HEK293 (cell line): ENCODE measurements around the gene ZCCHC2.
A peak's percentile ranks its signal among the peaks of the same experiment; 100 is the strongest.

Experiments
- GLIS1 ChIP-seq: fragments of 450-650 bp; formaldehyde crosslinking; IDR thresholded peaks from 2 replicates; pipeline ENCODE4 v1.5.1; 2016; ENCODE audit warnings: missing biosample characterization, missing genetic modification characterization
- MZF1 ChIP-seq: fragments of 450-650 bp; formaldehyde crosslinking; IDR thresholded peaks from 2 replicates; pipeline ENCODE4 v1.5.1; 2017; ENCODE audit warnings: missing biosample characterization, missing genetic modification characterization, borderline replicate concordance
- RBAK ChIP-seq: fragments of 450-650 bp; formaldehyde crosslinking; IDR thresholded peaks from 2 replicates; pipeline ENCODE4 v1.5.1; 2016; ENCODE audit warnings: missing biosample characterization, missing genetic modification characterization
- SP2 ChIP-seq: fragments of 450-650 bp; formaldehyde crosslinking; IDR thresholded peaks from 2 replicates; pipeline ENCODE4 v1.5.1; 2016; ENCODE audit warnings: missing biosample characterization, missing genetic modification characterization
- SP3 ChIP-seq: fragments of 450-650 bp; formaldehyde crosslinking; IDR thresholded peaks from 2 replicates; pipeline ENCODE4 v1.5.1; 2016; ENCODE audit warnings: missing biosample characterization, missing genetic modification characterization
- TRIM28 ChIP-seq: IDR thresholded peaks from 2 replicates; pipeline ENCODE4 v1.6.1; 2011; ENCODE audit warnings: low read length, control low read depth, borderline replicate concordance
- YY1 ChIP-seq: fragments of 450-650 bp; formaldehyde crosslinking; IDR thresholded peaks from 2 replicates; pipeline ENCODE4 v1.5.1; 2018; ENCODE audit warnings: missing biosample characterization, missing genetic modification characterization
- YY2 ChIP-seq: fragments of 450-650 bp; formaldehyde crosslinking; IDR thresholded peaks from 2 replicates; pipeline ENCODE4 v1.5.1; 2016; ENCODE audit warnings: missing biosample characterization, missing genetic modification characterization
- ZFHX2 ChIP-seq: fragments of 450-650 bp; formaldehyde crosslinking; conservative IDR thresholded peaks from 2 replicates; pipeline ENCODE4 v1.5.1; 2016; ENCODE audit warnings: missing biosample characterization, missing genetic modification characterization
- ZFP3 ChIP-seq: fragments of 450-650 bp; formaldehyde crosslinking; IDR thresholded peaks from 2 replicates; pipeline ENCODE4 v1.5.1; 2016; ENCODE audit warnings: low read depth, missing biosample characterization, missing genetic modification characterization
- ZFP69B ChIP-seq: fragments of 450-650 bp; formaldehyde crosslinking; IDR thresholded peaks from 2 replicates; pipeline ENCODE4 v1.5.1; 2016; ENCODE audit warnings: missing biosample characterization, missing genetic modification characterization
- ZIC2 ChIP-seq: fragments of 450-650 bp; formaldehyde crosslinking; IDR thresholded peaks from 2 replicates; pipeline ENCODE4 v1.5.1; 2016; ENCODE audit warnings: missing biosample characterization, missing genetic modification characterization
- ZNF214 ChIP-seq: fragments of 450-650 bp; formaldehyde crosslinking; IDR thresholded peaks from 2 replicates; pipeline ENCODE4 v1.5.1; 2017; ENCODE audit warnings: missing biosample characterization, mild to moderate bottlenecking, missing genetic modification characterization, borderline replicate concordance
- ZNF221 ChIP-seq: fragments of 450-650 bp; formaldehyde crosslinking; IDR thresholded peaks from 2 replicates; pipeline ENCODE4 v1.5.1; 2017; ENCODE audit warnings: missing biosample characterization, missing genetic modification characterization, borderline replicate concordance
- ZNF248 ChIP-seq: fragments of 450-650 bp; formaldehyde crosslinking; IDR thresholded peaks from 2 replicates; pipeline ENCODE4 v1.5.1; 2017; ENCODE audit warnings: missing biosample characterization, missing genetic modification characterization
- ZNF274 ChIP-seq, 2 experiments: fragments of 200-500 bp in 1 of 2; fragments of 450-650 bp in 1 of 2; sonication (Bioruptor generic) in 1 of 2; formaldehyde crosslinking in 1 of 2; IDR thresholded peaks; 2 replicates each; pipeline versions ENCODE4 v1.5.1 to v1.6.1; 2014 to 2016; ENCODE audit warnings: borderline replicate concordance in 1 of 2, inconsistent platforms in 1 of 2, low read length in 1 of 2, missing biosample characterization in 1 of 2, missing genetic modification characterization in 1 of 2
- ZNF341 ChIP-seq: fragments of 450-650 bp; formaldehyde crosslinking; IDR thresholded peaks from 2 replicates; pipeline ENCODE4; 2016; ENCODE audit warnings: low read depth, missing biosample characterization, missing genetic modification characterization
- ZNF529 ChIP-seq: fragments of 450-650 bp; formaldehyde crosslinking; IDR thresholded peaks from 2 replicates; pipeline ENCODE4 v1.5.1; 2017; ENCODE audit warnings: missing genetic modification characterization, missing biosample characterization; ENCODE audit not compliant: insufficient replicate concordance
- ZNF610 ChIP-seq: fragments of 450-650 bp; formaldehyde crosslinking; IDR thresholded peaks from 2 replicates; pipeline ENCODE4 v1.5.1; 2016; ENCODE audit warnings: missing biosample characterization, missing genetic modification characterization, borderline replicate concordance
- ZNF621 ChIP-seq: fragments of 450-650 bp; formaldehyde crosslinking; IDR thresholded peaks from 2 replicates; pipeline ENCODE4 v1.5.1; 2017; ENCODE audit warnings: missing biosample characterization, missing genetic modification characterization
- ZNF626 ChIP-seq: fragments of 450-650 bp; sonication (Bioruptor Pico); formaldehyde crosslinking; IDR thresholded peaks from 2 replicates; pipeline ENCODE4 v1.5.1; 2018; ENCODE audit warnings: missing biosample characterization, missing genetic modification characterization, inconsistent platforms
- ZNF792 ChIP-seq: fragments of 450-650 bp; formaldehyde crosslinking; IDR thresholded peaks from 2 replicates; pipeline ENCODE4 v1.5.1; 2016; ENCODE audit warnings: missing biosample characterization, missing genetic modification characterization
- ZSCAN16 ChIP-seq: fragments of 450-650 bp; formaldehyde crosslinking; IDR thresholded peaks from 2 replicates; pipeline ENCODE4 v1.5.1; 2016; ENCODE audit warnings: missing biosample characterization, missing genetic modification characterization
- ZSCAN23 ChIP-seq: fragments of 450-650 bp; formaldehyde crosslinking; IDR thresholded peaks from 2 replicates; pipeline ENCODE4 v1.5.1; 2016; ENCODE audit warnings: missing biosample characterization, missing genetic modification characterization
- TF ChIP-seq, protein P1 (sequence below): sonication (generic); formaldehyde crosslinking; IDR thresholded peaks from 2 replicates; pipeline ENCODE4 v1.8.1; 2022; ENCODE audit warnings: mild to moderate bottlenecking, moderate library complexity, missing genetic modification reagents
- TF ChIP-seq, protein P2 (sequence below): fragments of 450-650 bp; formaldehyde crosslinking; IDR thresholded peaks from 2 replicates; pipeline ENCODE4 v1.5.1; 2016; ENCODE audit warnings: missing biosample characterization, missing genetic modification characterization
- TF ChIP-seq, protein P3 (sequence below): fragments of 450-650 bp; formaldehyde crosslinking; IDR thresholded peaks from 2 replicates; pipeline ENCODE4 v1.5.1; 2016; ENCODE audit warnings: missing biosample characterization, missing genetic modification characterization
- TF ChIP-seq, protein P4 (sequence below): fragments of 450-650 bp; formaldehyde crosslinking; optimal IDR thresholded peaks from 2 replicates; pipeline ENCODE3; 2016; ENCODE audit warnings: missing biosample characterization, mild to moderate bottlenecking, missing genetic modification characterization
- TF ChIP-seq, protein P5 (sequence below): fragments of 450-650 bp; formaldehyde crosslinking; IDR thresholded peaks from 2 replicates; pipeline ENCODE4 v1.5.1; 2016; ENCODE audit warnings: missing biosample characterization, missing genetic modification characterization

ZCCHC2 gene

DNA sequence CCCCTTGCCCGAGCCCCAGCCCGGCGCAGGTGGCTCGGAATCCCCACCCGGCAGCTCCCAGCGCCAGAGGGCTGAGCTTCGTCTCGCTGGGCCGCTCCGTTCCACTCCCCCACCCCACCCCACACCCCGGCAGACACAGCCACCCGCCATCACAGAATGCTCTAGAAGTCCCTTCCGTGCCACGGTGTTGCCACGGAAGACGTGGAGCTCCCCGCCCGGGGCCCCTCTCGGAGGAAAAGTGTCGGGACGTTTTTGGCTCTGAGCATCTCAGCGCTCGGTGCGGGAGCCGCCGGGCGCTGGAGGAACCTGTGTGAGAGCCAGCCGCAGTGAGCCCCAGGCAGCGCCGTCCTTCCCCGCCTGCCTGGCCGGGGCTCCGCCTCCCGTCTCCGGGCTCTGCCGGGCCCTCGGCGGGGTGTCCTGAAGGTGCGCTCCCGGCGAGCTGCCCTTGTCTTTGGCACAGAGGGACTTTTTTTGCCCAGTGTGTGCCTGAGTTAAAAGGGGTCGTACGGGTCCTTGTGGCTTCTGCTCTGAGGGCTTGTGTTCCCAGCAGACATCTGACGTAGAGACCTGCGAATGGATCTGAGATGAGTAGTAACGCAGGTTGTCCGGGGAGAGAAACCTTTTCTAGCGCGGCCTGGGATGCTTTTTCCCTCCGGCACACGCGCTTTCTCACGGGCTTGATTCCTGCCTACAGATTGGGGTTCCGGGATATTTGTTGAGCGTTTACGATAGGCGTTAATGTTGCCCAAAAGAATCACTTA lies 1.8 kb downstream of the ZCCHC2 start (continued):
- TF ChIP-seq, protein P1, sequence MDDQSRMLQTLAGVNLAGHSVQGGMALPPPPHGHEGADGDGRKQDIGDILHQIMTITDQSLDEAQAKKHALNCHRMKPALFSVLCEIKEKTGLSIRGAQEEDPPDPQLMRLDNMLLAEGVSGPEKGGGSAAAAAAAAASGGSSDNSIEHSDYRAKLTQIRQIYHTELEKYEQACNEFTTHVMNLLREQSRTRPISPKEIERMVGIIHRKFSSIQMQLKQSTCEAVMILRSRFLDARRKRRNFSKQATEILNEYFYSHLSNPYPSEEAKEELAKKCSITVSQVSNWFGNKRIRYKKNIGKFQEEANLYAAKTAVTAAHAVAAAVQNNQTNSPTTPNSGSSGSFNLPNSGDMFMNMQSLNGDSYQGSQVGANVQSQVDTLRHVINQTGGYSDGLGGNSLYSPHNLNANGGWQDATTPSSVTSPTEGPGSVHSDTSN, result no peak
- TF ChIP-seq ZFP3 (no peak), GLIS1 (tag by site-specific recombination) (peak; percentile 28; the same call in 1 of the 2 replicates), RBAK (no peak), YY2 (tag by site-specific recombination) (peak; percentile 22; the same call in 1 of the 2 replicates), ZNF214 (tag by site-specific recombination) (no peak), SP2 (peak; percentile 32), ZFP69B (tag by site-specific recombination) (no peak), YY1 (tag by site-specific recombination) (no peak), ZIC2 (tag by site-specific recombination) (peak; percentile 73), ZNF626 (tag by site-specific recombination) (no peak), ZFHX2 (tag by site-specific recombination) (no peak), ZNF792 (tag by site-specific recombination) (no peak), ZNF610 (tag by site-specific recombination) (no peak), ZNF274 (IDR thresholded peaks at IDR 0.05; ENCODE audit: low read length) (no peak), ZNF274 (tag by site-specific recombination; IDR thresholded peaks at IDR 0.05; ENCODE audit: borderline replicate concordance) (no peak), ZNF621 (tag by site-specific recombination) (no peak), ZNF529 (tag by site-specific recombination) (no peak), TRIM28 (no peak), ZNF221 (tag by site-specific recombination) (no peak), SP3 (peak; percentile 29; the same call in 1 of the 2 replicates), ZSCAN16 (tag by site-specific recombination) (no peak), ZNF248 (no peak), MZF1 (no peak), ZSCAN23 (tag by site-specific recombination) (no peak), ZNF341 (tag by site-specific recombination) (0 out of 2 replicates have a peak, but pooled peaks have one; percentile 48)
- TF ChIP-seq, protein P2, sequence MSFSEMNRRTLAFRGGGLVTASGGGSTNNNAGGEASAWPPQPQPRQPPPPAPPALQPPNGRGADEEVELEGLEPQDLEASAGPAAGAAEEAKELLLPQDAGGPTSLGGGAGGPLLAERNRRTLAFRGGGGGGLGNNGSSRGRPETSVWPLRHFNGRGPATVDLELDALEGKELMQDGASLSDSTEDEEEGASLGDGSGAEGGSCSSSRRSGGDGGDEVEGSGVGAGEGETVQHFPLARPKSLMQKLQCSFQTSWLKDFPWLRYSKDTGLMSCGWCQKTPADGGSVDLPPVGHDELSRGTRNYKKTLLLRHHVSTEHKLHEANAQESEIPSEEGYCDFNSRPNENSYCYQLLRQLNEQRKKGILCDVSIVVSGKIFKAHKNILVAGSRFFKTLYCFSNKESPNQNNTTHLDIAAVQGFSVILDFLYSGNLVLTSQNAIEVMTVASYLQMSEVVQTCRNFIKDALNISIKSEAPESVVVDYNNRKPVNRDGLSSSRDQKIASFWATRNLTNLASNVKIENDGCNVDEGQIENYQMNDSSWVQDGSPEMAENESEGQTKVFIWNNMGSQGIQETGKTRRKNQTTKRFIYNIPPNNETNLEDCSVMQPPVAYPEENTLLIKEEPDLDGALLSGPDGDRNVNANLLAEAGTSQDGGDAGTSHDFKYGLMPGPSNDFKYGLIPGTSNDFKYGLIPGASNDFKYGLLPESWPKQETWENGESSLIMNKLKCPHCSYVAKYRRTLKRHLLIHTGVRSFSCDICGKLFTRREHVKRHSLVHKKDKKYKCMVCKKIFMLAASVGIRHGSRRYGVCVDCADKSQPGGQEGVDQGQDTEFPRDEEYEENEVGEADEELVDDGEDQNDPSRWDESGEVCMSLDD (tag by site-specific recombination), result peak; percentile 32; the same call in 1 of the 2 replicates
- TF ChIP-seq, protein P3, sequence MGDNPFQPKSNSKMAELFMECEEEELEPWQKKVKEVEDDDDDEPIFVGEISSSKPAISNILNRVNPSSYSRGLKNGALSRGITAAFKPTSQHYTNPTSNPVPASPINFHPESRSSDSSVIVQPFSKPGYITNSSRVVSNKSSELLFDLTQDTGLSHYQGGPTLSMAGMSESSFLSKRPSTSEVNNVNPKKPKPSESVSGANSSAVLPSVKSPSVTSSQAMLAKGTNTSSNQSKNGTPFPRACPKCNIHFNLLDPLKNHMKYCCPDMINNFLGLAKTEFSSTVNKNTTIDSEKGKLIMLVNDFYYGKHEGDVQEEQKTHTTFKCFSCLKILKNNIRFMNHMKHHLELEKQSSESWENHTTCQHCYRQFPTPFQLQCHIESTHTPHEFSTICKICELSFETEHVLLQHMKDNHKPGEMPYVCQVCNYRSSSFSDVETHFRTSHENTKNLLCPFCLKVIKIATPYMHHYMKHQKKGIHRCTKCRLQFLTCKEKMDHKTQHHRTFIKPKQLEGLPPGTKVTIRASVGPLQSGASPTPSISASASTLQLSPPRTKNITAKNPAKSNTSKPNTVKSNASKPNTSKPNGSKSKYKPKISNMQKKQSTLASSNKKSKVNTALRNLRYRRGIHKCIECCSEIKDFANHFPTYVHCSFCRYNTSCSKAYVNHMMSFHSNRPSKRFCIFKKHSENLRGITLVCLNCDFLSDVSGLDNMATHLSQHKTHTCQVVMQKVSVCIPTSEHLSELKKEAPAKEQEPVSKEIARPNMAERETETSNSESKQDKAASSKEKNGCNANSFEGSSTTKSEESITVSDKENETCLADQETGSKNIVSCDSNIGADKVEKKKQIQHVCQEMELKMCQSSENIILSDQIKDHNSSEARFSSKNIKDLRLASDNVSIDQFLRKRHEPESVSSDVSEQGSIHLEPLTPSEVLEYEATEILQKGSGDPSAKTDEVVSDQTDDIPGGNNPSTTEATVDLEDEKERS (tag by site-specific recombination), result no peak
- TF ChIP-seq, protein P4, sequence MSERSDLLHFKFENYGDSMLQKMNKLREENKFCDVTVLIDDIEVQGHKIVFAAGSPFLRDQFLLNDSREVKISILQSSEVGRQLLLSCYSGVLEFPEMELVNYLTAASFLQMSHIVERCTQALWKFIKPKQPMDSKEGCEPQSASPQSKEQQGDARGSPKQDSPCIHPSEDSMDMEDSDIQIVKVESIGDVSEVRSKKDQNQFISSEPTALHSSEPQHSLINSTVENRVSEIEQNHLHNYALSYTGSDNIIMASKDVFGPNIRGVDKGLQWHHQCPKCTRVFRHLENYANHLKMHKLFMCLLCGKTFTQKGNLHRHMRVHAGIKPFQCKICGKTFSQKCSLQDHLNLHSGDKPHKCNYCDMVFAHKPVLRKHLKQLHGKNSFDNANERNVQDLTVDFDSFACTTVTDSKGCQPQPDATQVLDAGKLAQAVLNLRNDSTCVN (tag by site-specific recombination), result no peak
- TF ChIP-seq, protein P5, sequence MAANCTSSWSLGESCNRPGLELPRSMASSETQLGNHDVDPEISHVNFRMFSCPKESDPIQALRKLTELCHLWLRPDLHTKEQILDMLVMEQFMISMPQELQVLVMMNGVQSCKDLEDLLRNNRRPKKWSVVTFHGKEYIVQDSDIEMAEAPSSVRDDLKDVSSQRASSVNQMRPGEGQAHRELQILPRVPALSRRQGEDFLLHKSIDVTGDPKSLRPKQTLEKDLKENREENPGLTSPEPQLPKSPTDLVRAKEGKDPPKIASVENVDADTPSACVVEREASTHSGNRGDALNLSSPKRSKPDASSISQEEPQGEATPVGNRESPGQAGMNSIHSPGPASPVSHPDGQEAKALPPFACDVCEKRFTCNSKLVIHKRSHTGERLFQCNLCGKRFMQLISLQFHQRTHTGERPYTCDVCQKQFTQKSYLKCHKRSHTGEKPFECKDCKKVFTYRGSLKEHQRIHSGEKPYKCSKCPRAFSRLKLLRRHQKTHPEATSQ (tag by site-specific recombination), result no peak
